Astrocyte (in vitro differentiated cells and primary cell): Measurements from ENCODE around the gene RPN2.
A peak's percentile ranks its signal among the peaks of the same experiment; 100 is the strongest.

ENCODE experiments used
- CTCF ChIP-seq: IDR thresholded peaks from 2 replicates; pipeline ENCODE4 v1.5.1; 2011; ENCODE audit warnings: low read depth, mild to moderate bottlenecking, inconsistent platforms, low read length, moderate library complexity; ENCODE audit not compliant: insufficient read depth
- EZH2 ChIP-seq: IDR thresholded peaks from 2 replicates; pipeline ENCODE4 v1.6.1; 2012; ENCODE audit warnings: mild to moderate bottlenecking, low read length, inconsistent platforms; ENCODE audit not compliant: insufficient read depth

- TF ChIP-seq CTCF (peak; percentile 38), EZH2 (no peak)
These were observed 103.4 kb downstream of the RPN2 start for GRCh38 chr20:37282556-37282955.
